Tibial artery (tissue), 4 donors: Measurements from ENCODE around the gene AGRN.
A peak's percentile ranks its signal among the peaks of the same experiment; 100 is the strongest.

Experiments used
- DNase-seq, 2 donors: peaks; one replicate each; pipeline ENCODE4 v3.0.0-alpha.2; 2019
- H3K27ac ChIP-seq, 2 donors: fragments of 200-600 bp; sonication (generic) in 1 of 2; 1 replicate in 1 of 2; 2 replicates in 1 of 2; pipeline ENCODE4 v1.5.1; 2018 to 2019; ENCODE audit warnings: mild to moderate bottlenecking in 1 of 2
- H3K27me3 ChIP-seq, 2 donors: fragments of 200-600 bp; sonication (generic) in 1 of 2; one replicate each; pipeline versions ENCODE4 v1.5.1 to v1.6.0; 2016 to 2019
- H3K36me3 ChIP-seq, 3 donors: fragments of 200-600 bp; sonication (generic) in 2 of 3; one replicate each; pipeline ENCODE4 v1.5.1; 2016 to 2019; ENCODE audit warnings: mild to moderate bottlenecking in 2 of 3
- H3K4me1 ChIP-seq, 4 donors: fragments of 200-600 bp; sonication (generic) in 2 of 4; 1 replicate in 3 of 4; 2 replicates in 1 of 4; pipeline ENCODE4 v1.5.1; 2016 to 2019
- H3K4me3 ChIP-seq, 2 donors: fragments of 200-600 bp; sonication (generic) in 1 of 2; 1 replicate in 1 of 2; 2 replicates in 1 of 2; pipeline ENCODE4 v1.5.1; 2018 to 2019; ENCODE audit warnings: mild to moderate bottlenecking in 2 of 2
- H3K9me3 ChIP-seq, 3 donors: fragments of 200-600 bp; sonication (generic) in 1 of 3; one replicate each; pipeline ENCODE4 v1.5.1; 2016 to 2019
- CTCF ChIP-seq, 2 experiments: fragments of 200-600 bp in 1 of 2; fragments of 450-650 bp in 1 of 2; IDR thresholded peaks; one replicate each; pipeline ENCODE4 v1.5.1; 2017 to 2019; ENCODE audit warnings: antibody characterized with exemption in 2 of 2, mild to moderate bottlenecking in 1 of 2, moderate library complexity in 1 of 2
- intact Hi-C: fragments of 100-400 bp; cut with DNase I; formaldehyde crosslinking; loops from one replicate; pipeline ENCODE4 v1.15.0; 2023; ENCODE audit warnings: low total_unique reads

The AGRN gene

GRCh38 chr1:1069711-1070676 lies 50.1 kb downstream of the AGRN start:
- H3K27ac ChIP-seq = no peak overlapping the region
- peak overlapping the region in 1 of 2 donors; percentile 52 for H3K4me3 ChIP-seq
- DNase-seq = no peak
- TF ChIP-seq CTCF (IDR thresholded peaks at IDR 0.05) = no peak
- peaks cover 0 to 44% (median 16%) of the 10 kb centered on the region in 4 donors for H3K4me1 ChIP-seq
- H3K9me3 ChIP-seq = no peaks in the 10 kb centered on the region
- no peaks in the 10 kb centered on the region for H3K36me3 ChIP-seq
- intact Hi-C loops = loop anchor here (5.0 kb wide), 1 partner anchor 43 kb away; no protein-coding TSS in a partner anchor
- H3K27me3 ChIP-seq = peaks cover 3 to 92% of the 10 kb centered on the region in 2 donors

- intact Hi-C loops = loop anchor here (5.0 kb wide), 1 partner anchor 44 kb away; no protein-coding TSS in a partner anchor
- no peaks in the 10 kb centered on the region for H3K36me3 ChIP-seq
- H3K27ac ChIP-seq = no peak overlapping the region
- no peak overlapping the region for H3K4me3 ChIP-seq
- peaks cover 0 to 44% (median 16%) of the 10 kb centered on the region in 4 donors for H3K4me1 ChIP-seq
- no peak for DNase-seq
- TF ChIP-seq CTCF (IDR thresholded peaks at IDR 0.05) = no peak
- H3K9me3 ChIP-seq = no peaks in the 10 kb centered on the region
- H3K27me3 ChIP-seq = peaks cover 3 to 93% of the 10 kb centered on the region in 2 donors
These were observed 51.8 kb downstream of the AGRN start for GRCh38 chr1:1071486-1072298.

- H3K36me3 ChIP-seq = no peaks in the 10 kb centered on the region
- no peak for DNase-seq
- H3K4me1 ChIP-seq = peaks cover 0 to 44% (median 16%) of the 10 kb centered on the region in 4 donors
- H3K9me3 ChIP-seq = no peaks in the 10 kb centered on the region
- H3K27ac ChIP-seq = no peak overlapping the region
- TF ChIP-seq CTCF (IDR thresholded peaks at IDR 0.05) = no peak
- no peak overlapping the region for H3K4me3 ChIP-seq
- intact Hi-C loops = loop anchor here (5.0 kb wide), 1 partner anchor 45 kb away; no protein-coding TSS in a partner anchor
- H3K27me3 ChIP-seq = peaks cover 3 to 86% of the 10 kb centered on the region in 2 donors
These were observed 52.5 kb downstream of the AGRN start for GRCh38 chr1:1072299-1072848.

GRCh38 chr1:1072849-1073742 lies 53.2 kb downstream of the AGRN start:
- no peak overlapping the region for H3K27ac ChIP-seq
- no peaks in the 10 kb centered on the region for H3K36me3 ChIP-seq
- no peak overlapping the region for H3K4me3 ChIP-seq
- DNase-seq = no peak
- H3K4me1 ChIP-seq = peaks cover 0 to 39% (median 15%) of the 10 kb centered on the region in 4 donors
- TF ChIP-seq CTCF (IDR thresholded peaks at IDR 0.05) = no peak
- H3K27me3 ChIP-seq = peaks cover 3 to 79% of the 10 kb centered on the region in 2 donors
- H3K9me3 ChIP-seq = no peaks in the 10 kb centered on the region
- intact Hi-C loops = loop anchor here (5.0 kb wide), 1 partner anchor 46 kb away; no protein-coding TSS in a partner anchor
